Cortex of kidney (tissue), 1 donor: Measurements from ENCODE around the gene NOS3.

Experiments
- DNase-seq: peaks from one replicate; lab custom pipeline; 2025; lab: John Stamatoyannopoulos, UW

Gene NOS3

GRCh38 chr7:150979713-150980390 is 11.0 kb upstream of the NOS3 start:
- no peak for DNase-seq

- DNase-seq = no peak
These were observed 10.2 kb upstream of the NOS3 start for GRCh38 chr7:150980663-150981062.

- DNase-seq = no peak
These were observed 9.2 kb upstream of the NOS3 start for GRCh38 chr7:150981644-150982043.

- no peak for DNase-seq
These were observed 8.5 kb upstream of the NOS3 start for GRCh38 chr7:150982351-150982750.

GRCh38 chr7:150983893-150984368 is 6.9 kb upstream of the NOS3 start:
- DNase-seq = no peak

- no peak for DNase-seq
These were observed 4.7 kb upstream of the NOS3 start for GRCh38 chr7:150986099-150986512.

DNA sequence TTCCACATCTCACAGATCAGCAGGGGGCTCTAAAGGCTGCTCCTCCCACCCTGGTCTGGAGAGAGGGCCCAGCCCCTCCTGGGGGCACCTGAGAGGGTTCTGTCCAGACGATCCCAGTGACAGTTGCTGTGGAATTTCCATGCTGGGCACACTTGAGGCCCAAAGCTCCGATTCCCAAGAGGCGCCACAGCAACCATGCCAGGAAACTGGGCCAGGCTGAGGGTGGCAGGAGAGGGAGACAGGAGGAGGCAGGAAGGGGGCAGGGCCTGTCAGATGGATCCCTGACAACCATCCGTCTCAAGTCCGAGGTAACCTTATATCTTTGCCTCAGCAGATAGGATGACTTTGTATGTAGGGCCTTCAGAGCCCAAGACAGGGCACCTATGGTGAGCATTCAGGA is 4.3 kb upstream of the NOS3 start:
- DNase-seq = no peak

DNA sequence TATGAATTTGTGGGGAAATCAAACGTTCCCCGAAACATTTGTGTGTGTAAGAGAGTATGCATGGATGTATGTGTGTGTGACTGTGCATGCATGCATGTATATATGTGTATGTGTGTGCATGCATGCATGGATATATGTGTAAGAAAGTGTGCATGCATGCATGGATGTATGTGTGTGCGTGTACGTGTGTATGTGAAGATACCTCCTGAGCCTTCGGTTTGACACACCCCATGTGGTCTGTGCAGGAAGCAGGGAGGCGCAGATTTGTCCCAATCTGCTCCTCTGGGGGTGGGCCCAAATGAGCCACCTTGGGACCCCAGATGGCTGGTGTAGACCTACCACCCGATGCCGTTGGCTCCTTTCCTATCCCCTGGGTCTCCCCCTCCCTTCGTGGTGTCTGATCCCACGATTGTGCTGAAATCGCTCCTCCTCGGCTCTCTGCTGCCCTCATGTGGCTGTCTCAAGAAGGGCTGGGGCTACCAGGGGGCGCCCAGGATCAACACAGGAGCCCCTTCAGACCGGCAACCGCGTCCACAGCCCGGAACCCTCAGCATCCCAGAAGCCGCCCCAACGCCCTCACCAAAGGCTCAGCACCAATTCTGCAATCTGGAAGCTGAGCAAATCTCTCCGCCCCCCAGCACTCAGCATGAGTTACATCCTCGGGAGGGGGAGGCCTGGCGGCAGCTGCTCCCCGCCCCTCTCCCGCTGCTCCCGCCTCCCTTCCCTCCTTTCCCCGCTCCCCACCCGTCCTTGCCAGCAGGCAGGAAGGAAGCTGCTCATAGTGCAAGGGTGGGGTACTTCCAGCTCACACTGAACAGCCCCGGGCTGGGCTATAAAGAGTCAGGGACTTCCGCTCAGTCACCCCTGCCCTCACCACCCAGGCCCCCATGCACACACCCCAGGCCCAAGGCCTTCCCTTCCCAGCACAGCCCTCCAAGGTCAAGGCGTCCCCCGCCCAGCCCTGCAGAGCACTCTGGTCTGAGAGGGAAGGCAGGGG is 2.3 kb upstream of the NOS3 start:
- no peak for DNase-seq

DNA sequence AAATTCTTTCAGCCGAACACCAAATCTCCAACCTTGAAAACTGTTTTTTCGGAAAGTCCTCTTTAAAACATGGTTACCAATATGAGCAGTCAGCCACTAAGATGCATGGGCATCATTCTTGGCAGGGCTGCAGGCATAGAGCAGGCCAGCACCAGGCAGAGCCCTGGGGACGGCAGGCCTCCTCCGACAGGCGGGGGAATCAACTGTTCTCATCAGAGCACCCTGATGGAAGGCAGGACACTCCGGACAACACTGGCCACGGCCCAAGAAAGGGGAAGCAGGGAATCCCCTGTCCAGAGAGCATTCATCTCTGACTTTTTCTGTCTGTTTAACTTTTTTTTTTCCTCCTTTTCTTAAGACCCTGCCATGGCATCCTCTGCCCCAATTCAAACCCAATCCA is 1.4 kb upstream of the NOS3 start:
- DNase-seq = no peak

GRCh38 chr7:150992051-150992640 is 1.3 kb downstream of the NOS3 start:
- no peak for DNase-seq

GRCh38 chr7:150992833-150993302 is 2.1 kb downstream of the NOS3 start:
- no peak for DNase-seq

DNA sequence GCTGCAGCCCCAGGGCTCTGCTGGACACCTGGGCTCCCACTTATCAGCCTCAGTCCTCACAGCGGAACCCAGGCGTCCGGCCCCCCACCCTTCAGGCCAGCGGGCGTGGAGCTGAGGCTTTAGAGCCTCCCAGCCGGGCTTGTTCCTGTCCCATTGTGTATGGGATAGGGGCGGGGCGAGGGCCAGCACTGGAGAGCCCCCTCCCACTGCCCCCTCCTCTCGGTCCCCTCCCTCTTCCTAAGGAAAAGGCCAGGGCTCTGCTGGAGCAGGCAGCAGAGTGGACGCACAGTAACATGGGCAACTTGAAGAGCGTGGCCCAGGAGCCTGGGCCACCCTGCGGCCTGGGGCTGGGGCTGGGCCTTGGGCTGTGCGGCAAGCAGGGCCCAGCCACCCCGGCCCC is 2.7 kb downstream of the NOS3 start:
- no peak for DNase-seq

GRCh38 chr7:150994141-150994837 is 3.5 kb downstream of the NOS3 start:
- no peak for DNase-seq

- no peak for DNase-seq
These were observed 4.2 kb downstream of the NOS3 start for GRCh38 chr7:150994838-150995510.

- no peak for DNase-seq
These were observed 5.7 kb downstream of the NOS3 start for GRCh38 chr7:150996376-150997074.

GRCh38 chr7:150997075-150997511 is 6.3 kb downstream of the NOS3 start:
- no peak for DNase-seq

GRCh38 chr7:150997817-150998216 is 7.0 kb downstream of the NOS3 start:
- DNase-seq = no peak

DNA sequence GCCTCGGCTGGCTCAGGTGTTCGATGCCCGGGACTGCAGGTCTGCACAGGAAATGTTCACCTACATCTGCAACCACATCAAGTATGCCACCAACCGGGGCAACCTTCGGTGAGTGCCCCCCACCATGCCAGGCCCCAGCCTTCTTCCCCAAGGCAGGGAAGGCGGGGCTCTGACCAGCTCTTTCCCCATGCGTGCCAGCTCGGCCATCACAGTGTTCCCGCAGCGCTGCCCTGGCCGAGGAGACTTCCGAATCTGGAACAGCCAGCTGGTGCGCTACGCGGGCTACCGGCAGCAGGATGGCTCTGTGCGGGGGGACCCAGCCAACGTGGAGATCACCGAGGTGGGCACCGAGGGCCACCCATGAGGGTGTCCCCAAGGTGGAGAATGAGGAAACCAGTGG is 7.5 kb downstream of the NOS3 start:
- no peak for DNase-seq

GRCh38 chr7:150999001-150999400 is 8.2 kb downstream of the NOS3 start:
- DNase-seq = no peak

DNA sequence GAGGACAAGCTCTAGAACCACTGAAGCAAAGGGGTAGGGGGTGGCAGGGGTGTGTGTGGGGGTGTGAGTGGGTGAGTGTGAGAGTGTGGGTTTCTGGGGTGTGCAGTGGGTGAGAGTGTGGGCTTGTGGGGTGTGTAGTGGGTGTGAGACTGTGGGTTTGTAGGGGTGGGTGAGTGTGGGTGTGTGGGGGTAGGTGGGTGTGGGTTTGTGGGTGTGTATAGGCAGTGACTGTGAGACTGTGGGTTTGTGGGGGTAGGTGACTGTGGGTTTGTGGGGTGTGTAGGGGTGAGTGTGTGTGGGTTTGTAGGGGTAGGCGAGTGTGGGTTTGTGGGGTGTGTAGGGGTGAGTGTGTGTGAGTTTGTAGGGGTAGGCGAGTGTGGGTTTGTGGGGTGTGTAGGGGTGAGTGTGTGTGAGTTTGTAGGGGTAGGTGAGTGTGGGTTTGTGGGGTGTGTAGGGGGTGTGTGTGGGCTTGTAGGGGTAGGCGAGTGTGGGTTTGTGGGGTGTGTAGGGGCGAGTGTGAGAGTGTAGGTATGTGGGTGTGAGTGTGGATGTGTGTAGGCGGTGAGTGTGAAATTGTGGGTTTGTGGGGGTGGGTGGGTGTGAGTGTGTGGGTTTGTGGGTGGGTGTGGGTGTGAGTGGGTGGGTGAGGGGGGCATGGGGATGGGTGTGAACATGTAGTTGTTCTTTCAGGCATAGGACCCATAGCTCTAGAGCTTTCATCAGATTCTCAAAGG is 8.8 kb downstream of the NOS3 start:
- no peak for DNase-seq
